GM19328 (cell line): ENCODE measurements around the gene CCDC87.
"Not testable (repeated sequence)": the region's sequence is repeated elsewhere in the genome, so short reads cannot be mapped to it uniquely, and the experiment has no call there.

Source experiments
- ATAC-seq: cut with Tn5 transposase; IDR thresholded peaks from one replicate; pipeline ENCODE4 v1.9.1; 2021; ENCODE audit warnings: mild to moderate bottlenecking, moderate library complexity; ENCODE audit not compliant: unreplicated experiment

CCDC87 gene

GRCh38 chr11:66617155-66617834 lies 24.4 kb upstream of the CCDC87 start:
- no peak for ATAC-seq

- ATAC-seq = peak; percentile 88
These were observed 23.7 kb upstream of the CCDC87 start, which contains the start of gene RBM14 for GRCh38 chr11:66616379-66617154. TSS of gene RBM14 (plus strand) at chr11:66616630. CDS start at chr11:66616721, 91 bp downstream.

- no peak for ATAC-seq
These were observed 21.2 kb upstream of the CCDC87 start for GRCh38 chr11:66614073-66614472.

- ATAC-seq = no peak
These were observed 19.6 kb upstream of the CCDC87 start for GRCh38 chr11:66612458-66612857.

- ATAC-seq = no peak
These were observed 17.1 kb upstream of the CCDC87 start for GRCh38 chr11:66609721-66610617.

GRCh38 chr11:66607126-66607834 lies 14.4 kb upstream of the CCDC87 start:
- no peak for ATAC-seq

- ATAC-seq = not testable (repeated sequence)
These were observed 13.7 kb upstream of the CCDC87 start for GRCh38 chr11:66606608-66607007.

- no peak for ATAC-seq
These were observed 11.3 kb upstream of the CCDC87 start for GRCh38 chr11:66604155-66604554.

- no peak for ATAC-seq
These were observed 10.2 kb upstream of the CCDC87 start for GRCh38 chr11:66603072-66603471.

- ATAC-seq = no peak
These were observed 7.9 kb upstream of the CCDC87 start for GRCh38 chr11:66600631-66601233.

- no peak for ATAC-seq
These were observed 7.4 kb upstream of the CCDC87 start for GRCh38 chr11:66600219-66600618.

GRCh38 chr11:66598993-66599392 lies 6.1 kb upstream of the CCDC87 start:
- ATAC-seq = no peak

- ATAC-seq = no peak
These were observed 2.5 kb upstream of the CCDC87 start for GRCh38 chr11:66595245-66595904.

GRCh38 chr11:66593650-66594049 lies 787 bp upstream of the CCDC87 start:
- no peak for ATAC-seq

GRCh38 chr11:66593303-66593635 lies 406 bp upstream of the CCDC87 start:
- ATAC-seq = peak; percentile 20

GRCh38 chr11:66591175-66591574 lies 1.7 kb downstream of the CCDC87 start:
- ATAC-seq = no peak

GRCh38 chr11:66589996-66590675 lies 2.7 kb downstream of the CCDC87 start:
- ATAC-seq = no peak

GRCh38 chr11:66589315-66589714 lies 3.5 kb downstream of the CCDC87 start:
- not testable (repeated sequence) for ATAC-seq

- ATAC-seq = no peak
These were observed 6.7 kb downstream of the CCDC87 start for GRCh38 chr11:66586136-66586535.
